HG02571 (cell line): ENCODE data around the gene SEPTIN8.

Source experiments
- ATAC-seq: cut with Tn5 transposase; IDR thresholded peaks from one replicate; pipeline ENCODE4 v1.9.1; 2021; ENCODE audit warnings: mild to moderate bottlenecking, moderate library complexity; ENCODE audit not compliant: unreplicated experiment

The SEPTIN8 gene

GRCh38 chr5:132785365-132785764 lies 8.3 kb upstream of the SEPTIN8 start:
- ATAC-seq, result no peak

GRCh38 chr5:132782101-132782500 lies 5.1 kb upstream of the SEPTIN8 start:
- no peak for ATAC-seq

GRCh38 chr5:132781029-132781428 lies 4.0 kb upstream of the SEPTIN8 start:
- ATAC-seq, result no peak

- no peak for ATAC-seq
Observed at GRCh38 chr5:132780577-132780976, 3.5 kb upstream of the SEPTIN8 start.

- no peak for ATAC-seq
Observed at GRCh38 chr5:132779961-132780360, 2.9 kb upstream of the SEPTIN8 start.

- ATAC-seq, result no peak
Observed at GRCh38 chr5:132778856-132779255, 1.8 kb upstream of the SEPTIN8 start.

- ATAC-seq, result no peak
Observed at GRCh38 chr5:132778129-132778528, 1.1 kb upstream of the SEPTIN8 start.

- no peak for ATAC-seq
Observed at GRCh38 chr5:132776938-132777208, 166 bp downstream of the SEPTIN8 start.

- no peak for ATAC-seq
Observed at GRCh38 chr5:132776131-132776937, 705 bp downstream of the SEPTIN8 start.

- ATAC-seq, result no peak
Observed at GRCh38 chr5:132775476-132775961, 1.5 kb downstream of the SEPTIN8 start.

GRCh38 chr5:132774896-132775295 lies 2.1 kb downstream of the SEPTIN8 start:
- no peak for ATAC-seq

- no peak for ATAC-seq
Observed at GRCh38 chr5:132774406-132774805, 2.6 kb downstream of the SEPTIN8 start.

GRCh38 chr5:132773601-132774355 lies 3.3 kb downstream of the SEPTIN8 start:
- no peak for ATAC-seq

GRCh38 chr5:132773114-132773513 lies 3.9 kb downstream of the SEPTIN8 start:
- ATAC-seq, result no peak

- no peak for ATAC-seq
Observed at GRCh38 chr5:132772291-132773070, 4.6 kb downstream of the SEPTIN8 start.

GRCh38 chr5:132771503-132771998 lies 5.5 kb downstream of the SEPTIN8 start:
- no peak for ATAC-seq

GRCh38 chr5:132770476-132771159 lies 6.4 kb downstream of the SEPTIN8 start:
- ATAC-seq, result no peak

- ATAC-seq, result no peak
Observed at GRCh38 chr5:132768485-132768868, 8.6 kb downstream of the SEPTIN8 start.

GRCh38 chr5:132767150-132767549 lies 9.9 kb downstream of the SEPTIN8 start:
- no peak for ATAC-seq

GRCh38 chr5:132766806-132767055 lies 10.3 kb downstream of the SEPTIN8 start:
- no peak for ATAC-seq
